Peyer's patch (tissue), 4 donors: ENCODE results near the gene KSR2. TPM values are rescaled to one million over a fixed set of nuclear protein-coding genes. Genes with fewer than 3 reads are reported as not detected.

Experiments
- DNase-seq, 3 donors: peaks; one replicate each; pipeline ENCODE4 v3.0.0-alpha.2; 2017 to 2019
- H3K27ac ChIP-seq, 4 donors: fragments of 200-600 bp; sonication (generic); one replicate each; pipeline ENCODE4 v1.5.1; 2016 to 2019
- H3K27me3 ChIP-seq, 2 donors: fragments of 200-600 bp; sonication (generic); one replicate each; pipeline ENCODE4 v1.5.1; 2019
- H3K36me3 ChIP-seq, 3 donors: fragments of 200-600 bp; sonication (generic); one replicate each; pipeline ENCODE4 v1.5.1; 2016 to 2019
- H3K4me1 ChIP-seq, 4 donors: fragments of 200-600 bp; sonication (generic); one replicate each; pipeline ENCODE4 v1.5.1; 2016 to 2019
- H3K4me3 ChIP-seq, 4 donors: fragments of 200-600 bp; sonication (generic); 1 replicate in 3 of 4; 2 replicates in 1 of 4; pipeline ENCODE4 v1.5.1; 2016 to 2019; ENCODE audit warnings: mild to moderate bottlenecking in 1 of 4
- H3K9me3 ChIP-seq, 4 donors: fragments of 200-600 bp; sonication (generic); one replicate each; pipeline ENCODE4 v1.5.1; 2016 to 2019; ENCODE audit warnings: mild to moderate bottlenecking in 1 of 4
- POLR2A ChIP-seq, 2 donors: fragments of 450-650 bp; IDR thresholded peaks; one replicate each; pipeline ENCODE4 v1.5.1; 2017; ENCODE audit warnings: antibody characterized with exemption in 2 of 2, mild to moderate bottlenecking in 2 of 2, moderate library complexity in 2 of 2
- total RNA-seq, 4 donors: library from RNA; depleted of rRNA; stranded (reverse); fragments of >200 nt; gene quantifications; one replicate each; pipeline ENCODE4 v1.1.0, GENCODE V29; 2016
- TF ChIP-seq, protein P1 (sequence below), 6 experiments: fragments of 450-650 bp in 4 of 6; fragments of 200-600 bp in 2 of 6; sonication (generic) in 1 of 6; IDR thresholded peaks; one replicate each; pipeline ENCODE4 v1.5.1; 2017 to 2019; ENCODE audit warnings: antibody characterized with exemption in 6 of 6, mild to moderate bottlenecking in 3 of 6, moderate library complexity in 1 of 6

The KSR2 gene
- total RNA-seq, 4 donors from 2014 or later = 0.27 to 0.53 (median 0.28) TPM; not detected in 1

DNA sequence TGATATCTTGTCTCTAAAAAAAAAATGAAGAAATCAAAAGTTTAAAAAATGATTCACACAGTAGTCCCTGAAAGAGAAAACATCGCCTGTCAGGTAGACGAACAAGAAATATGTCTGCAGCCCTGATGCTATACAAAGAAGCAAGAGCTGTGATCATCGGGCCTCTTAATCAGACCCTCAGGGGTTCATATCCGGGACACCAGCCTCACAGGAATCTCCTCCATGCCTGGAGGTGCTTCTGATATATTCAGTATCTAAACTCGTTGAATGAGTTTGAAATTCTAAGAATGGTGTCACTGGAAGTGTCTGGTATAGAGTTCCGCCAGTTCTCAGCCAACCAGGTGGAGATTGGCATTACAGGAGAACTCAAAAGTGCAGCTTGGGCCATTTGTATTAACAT is 64.7 kb downstream of the KSR2 start:
- Histone ChIP-seq H3K9me3 (peaks cover 0 to 5% (median 0%) of the 10 kb centered on the region in 4 donors), H3K4me3 (no peak overlapping the region), H3K27me3 (no peaks in the 10 kb centered on the region), H3K27ac (no peak overlapping the region), H3K36me3 (no peaks in the 10 kb centered on the region), H3K4me1 (no peaks in the 10 kb centered on the region)
- TF ChIP-seq POLR2A (IDR thresholded peaks at IDR 0.05) = no peak
- TF ChIP-seq, protein P1, sequence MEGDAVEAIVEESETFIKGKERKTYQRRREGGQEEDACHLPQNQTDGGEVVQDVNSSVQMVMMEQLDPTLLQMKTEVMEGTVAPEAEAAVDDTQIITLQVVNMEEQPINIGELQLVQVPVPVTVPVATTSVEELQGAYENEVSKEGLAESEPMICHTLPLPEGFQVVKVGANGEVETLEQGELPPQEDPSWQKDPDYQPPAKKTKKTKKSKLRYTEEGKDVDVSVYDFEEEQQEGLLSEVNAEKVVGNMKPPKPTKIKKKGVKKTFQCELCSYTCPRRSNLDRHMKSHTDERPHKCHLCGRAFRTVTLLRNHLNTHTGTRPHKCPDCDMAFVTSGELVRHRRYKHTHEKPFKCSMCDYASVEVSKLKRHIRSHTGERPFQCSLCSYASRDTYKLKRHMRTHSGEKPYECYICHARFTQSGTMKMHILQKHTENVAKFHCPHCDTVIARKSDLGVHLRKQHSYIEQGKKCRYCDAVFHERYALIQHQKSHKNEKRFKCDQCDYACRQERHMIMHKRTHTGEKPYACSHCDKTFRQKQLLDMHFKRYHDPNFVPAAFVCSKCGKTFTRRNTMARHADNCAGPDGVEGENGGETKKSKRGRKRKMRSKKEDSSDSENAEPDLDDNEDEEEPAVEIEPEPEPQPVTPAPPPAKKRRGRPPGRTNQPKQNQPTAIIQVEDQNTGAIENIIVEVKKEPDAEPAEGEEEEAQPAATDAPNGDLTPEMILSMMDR (IDR thresholded peaks at IDR 0.05) = no peak
- DNase-seq = no peak

DNA sequence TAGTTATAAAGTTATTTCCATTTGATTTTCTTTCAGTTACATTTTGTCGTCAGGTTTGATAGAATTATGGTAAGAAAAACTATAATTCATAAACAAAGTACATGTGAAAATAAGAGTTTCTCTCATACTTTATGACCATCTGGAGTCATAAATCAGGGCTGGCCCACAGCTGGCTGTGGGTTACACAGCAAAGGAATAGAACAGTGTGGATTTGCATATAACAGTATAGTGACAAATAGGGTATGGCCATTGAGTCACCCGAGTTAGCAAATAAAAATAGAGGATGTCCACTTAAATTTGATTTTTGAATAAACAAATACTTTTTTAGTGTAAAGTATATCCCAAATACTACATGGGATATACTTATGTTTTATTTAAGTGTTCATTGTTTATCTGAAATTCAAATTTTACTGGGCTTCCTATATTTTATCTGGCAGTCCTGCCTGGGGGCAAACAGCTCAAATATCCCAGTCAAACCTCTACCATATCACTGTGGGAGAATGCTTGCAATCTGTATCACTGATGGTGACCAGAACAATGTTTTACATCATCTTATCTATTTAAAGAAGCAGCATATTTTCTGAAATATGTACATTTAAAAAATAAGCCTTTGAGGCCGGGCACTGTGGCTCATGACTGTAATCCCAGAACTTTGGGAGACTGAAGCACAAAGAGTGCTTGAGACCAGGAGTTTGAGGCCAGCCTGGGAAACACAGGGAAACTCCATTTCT is 65.5 kb downstream of the KSR2 start:
- Histone ChIP-seq H3K4me3 (no peak overlapping the region), H3K9me3 (peaks cover 0 to 5% (median 0%) of the 10 kb centered on the region in 4 donors), H3K27me3 (no peaks in the 10 kb centered on the region), H3K36me3 (no peaks in the 10 kb centered on the region), H3K27ac (no peak overlapping the region), H3K4me1 (no peaks in the 10 kb centered on the region)
- TF ChIP-seq, protein P1 (IDR thresholded peaks at IDR 0.05) = no peak
- no peak for TF ChIP-seq POLR2A (IDR thresholded peaks at IDR 0.05)
- DNase-seq = no peak

DNA sequence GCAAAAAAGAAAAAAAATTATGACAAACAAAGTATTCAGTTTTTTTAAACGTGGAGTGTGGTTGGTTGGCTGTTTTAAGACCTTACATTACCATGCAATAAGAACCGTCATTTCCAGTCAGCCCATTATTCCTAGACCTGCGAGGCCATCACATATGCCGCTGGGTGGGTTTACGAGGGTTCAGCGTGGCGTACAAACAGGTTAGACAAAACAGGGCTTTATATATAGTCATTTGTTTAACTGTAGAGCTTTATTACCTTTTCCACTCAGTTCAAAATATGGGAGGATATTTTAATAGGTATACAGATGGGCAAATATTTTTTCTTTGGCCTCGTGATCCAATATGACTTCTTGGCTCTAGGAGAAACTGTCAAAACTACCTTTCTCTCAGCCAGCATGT is 67.2 kb downstream of the KSR2 start:
- Histone ChIP-seq H3K36me3 (no peaks in the 10 kb centered on the region), H3K4me3 (no peak overlapping the region), H3K4me1 (no peaks in the 10 kb centered on the region), H3K27ac (no peak overlapping the region), H3K27me3 (no peaks in the 10 kb centered on the region), H3K9me3 (peaks cover 0 to 5% (median 0%) of the 10 kb centered on the region in 4 donors)
- no peak for TF ChIP-seq POLR2A (IDR thresholded peaks at IDR 0.05)
- TF ChIP-seq, protein P1 (IDR thresholded peaks at IDR 0.05) = no peak
- no peak for DNase-seq

DNA sequence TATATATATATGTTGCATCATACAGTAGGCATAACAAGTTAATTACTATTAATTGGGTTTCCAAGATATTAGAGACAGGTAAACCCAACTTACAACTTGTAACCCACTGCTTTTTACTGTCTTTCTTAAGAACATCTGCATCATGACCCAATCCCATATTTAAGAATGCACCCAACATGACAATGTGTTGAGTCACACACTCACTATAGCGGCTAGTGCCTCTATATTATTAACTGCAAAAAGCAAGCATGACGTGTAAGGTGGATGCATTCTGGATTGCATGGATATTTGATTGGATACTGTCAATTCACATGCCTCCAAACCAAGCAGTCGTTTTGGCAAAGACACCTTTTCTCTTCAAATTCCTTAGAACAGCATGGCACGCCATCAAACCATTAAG is 68.2 kb downstream of the KSR2 start:
- Histone ChIP-seq H3K27ac (no peak overlapping the region), H3K4me3 (no peak overlapping the region), H3K36me3 (no peaks in the 10 kb centered on the region), H3K27me3 (no peaks in the 10 kb centered on the region), H3K4me1 (no peaks in the 10 kb centered on the region), H3K9me3 (peaks cover 0 to 5% (median 0%) of the 10 kb centered on the region in 4 donors)
- TF ChIP-seq, protein P1 (IDR thresholded peaks at IDR 0.05) = no peak
- no peak for TF ChIP-seq POLR2A (IDR thresholded peaks at IDR 0.05)
- DNase-seq = no peak

DNA sequence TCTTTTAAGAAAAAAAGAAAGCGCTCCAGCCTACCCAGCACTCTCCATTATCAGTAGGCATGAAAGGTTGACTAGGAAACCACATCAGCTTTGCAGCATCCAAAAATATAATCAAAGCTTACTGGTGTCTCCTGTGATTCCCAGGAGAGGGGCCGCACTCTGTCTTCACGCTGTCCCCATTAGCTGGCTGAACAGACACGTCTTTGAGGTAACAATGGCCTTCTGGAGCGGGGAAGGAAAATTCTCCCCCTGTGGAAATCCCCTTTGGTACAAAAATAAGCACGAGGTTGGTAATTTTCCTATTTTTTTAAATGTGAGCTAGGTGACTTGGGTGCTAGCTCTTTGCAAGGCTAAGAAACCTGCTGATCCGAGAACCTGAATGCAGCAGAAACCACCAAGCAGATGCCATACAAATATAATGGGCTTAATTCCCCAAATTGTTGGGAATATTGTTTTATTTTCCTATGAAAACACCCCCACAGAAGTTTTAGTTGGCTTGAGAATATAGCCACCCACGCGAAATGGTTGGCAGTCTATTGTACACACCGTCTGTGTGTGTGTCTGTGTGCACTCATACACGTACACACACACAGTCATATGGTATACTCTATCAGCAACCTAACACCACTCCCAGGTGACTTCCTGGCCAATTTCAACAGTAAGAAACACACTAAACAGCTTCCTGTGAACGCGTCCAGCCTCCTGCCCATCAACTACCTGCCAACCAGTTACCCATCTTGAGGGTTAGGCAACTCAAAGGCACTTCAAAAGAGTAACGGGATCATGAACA is 71.2 kb downstream of the KSR2 start:
- no peaks in the 10 kb centered on the region for H3K27me3 ChIP-seq
- no peaks in the 10 kb centered on the region for H3K4me1 ChIP-seq
- TF ChIP-seq, protein P1 (IDR thresholded peaks at IDR 0.05) = no peak
- no peak for TF ChIP-seq POLR2A (IDR thresholded peaks at IDR 0.05)
- no peak for DNase-seq
- no peak overlapping the region for H3K27ac ChIP-seq
- no peak overlapping the region for H3K4me3 ChIP-seq
- peaks cover 0 to 5% (median 0%) of the 10 kb centered on the region in 4 donors for H3K9me3 ChIP-seq
- H3K36me3 ChIP-seq = no peaks in the 10 kb centered on the region
